Stomach smooth muscle (tissue), 2 donors: Measurements from ENCODE around the gene ZNF276.

Experiments used
- H3K27ac ChIP-seq: one replicate; pipeline ENCODE4 v1.7.0; 2013; ENCODE audit warnings: mild to moderate bottlenecking, low read length, inconsistent platforms
- H3K27me3 ChIP-seq, 2 donors: one replicate each; pipeline ENCODE4 v1.7.0; 2013; ENCODE audit warnings: low read length in 2 of 2; ENCODE audit not compliant: insufficient read depth in 2 of 2, control insufficient read depth in 1 of 2
- H3K36me3 ChIP-seq, 2 donors: one replicate each; pipeline ENCODE4 v1.7.0; 2013; ENCODE audit warnings: low read length in 2 of 2; ENCODE audit not compliant: control insufficient read depth in 2 of 2, insufficient read depth in 2 of 2
- H3K4me1 ChIP-seq: one replicate; pipeline ENCODE4 v1.7.0; 2013; ENCODE audit warnings: low read length; ENCODE audit not compliant: control insufficient read depth, insufficient read depth
- H3K4me3 ChIP-seq, 2 donors: one replicate each; pipeline ENCODE4 v1.7.0; 2013; ENCODE audit warnings: low read length in 2 of 2
- H3K9ac ChIP-seq, 2 donors: one replicate each; pipeline ENCODE4 v1.7.0; 2013; ENCODE audit warnings: low read length in 2 of 2, mild to moderate bottlenecking in 1 of 2
- H3K9me3 ChIP-seq, 2 donors: one replicate each; pipeline ENCODE4 v1.7.0; 2013; ENCODE audit warnings: low read length in 2 of 2; ENCODE audit not compliant: control insufficient read depth in 2 of 2
- donor health status: healthy.
- donor health status: Pancreatic carcinoma.

ZNF276 gene

DNA sequence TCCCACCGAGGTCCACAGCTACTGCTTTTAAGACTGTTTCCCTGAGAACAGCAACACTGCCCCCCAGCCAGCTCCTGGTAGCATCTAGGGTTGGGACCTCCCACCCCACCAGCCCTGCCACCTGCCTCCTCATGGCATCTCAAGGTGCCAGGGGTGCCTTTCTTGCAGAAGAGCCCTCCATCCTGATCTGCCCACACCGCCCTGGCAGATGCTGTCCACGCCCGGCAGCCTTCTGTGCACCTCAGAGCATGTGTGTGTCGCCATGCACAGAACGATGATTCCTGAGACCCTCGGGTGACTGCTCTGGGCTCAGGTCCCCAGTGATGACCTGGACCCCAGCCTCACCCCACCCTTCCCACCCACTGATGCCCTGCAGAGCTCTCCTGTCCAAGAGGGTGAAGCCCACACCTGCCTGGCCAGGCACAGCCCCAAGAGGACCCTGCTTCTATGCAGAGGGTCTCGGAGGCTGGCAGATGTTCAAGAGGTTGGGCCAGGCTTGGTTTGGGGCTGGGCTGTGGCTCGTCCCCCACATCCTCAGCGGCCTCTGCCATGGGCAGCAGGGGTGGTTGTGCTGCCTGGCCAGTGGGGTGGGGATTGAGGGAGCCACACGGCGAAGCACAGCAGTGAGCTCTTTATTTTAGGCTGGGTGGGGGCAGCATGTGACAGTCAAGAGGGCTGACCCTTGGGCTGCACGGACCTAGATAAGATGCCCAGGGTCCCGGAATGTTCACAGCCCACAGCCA is 14.6 kb upstream of the ZNF276 start:
- Histone ChIP-seq H3K27me3 (peaks cover 7 to 13% of the 10 kb centered on the region in 2 donors), H3K36me3 (no peaks in the 10 kb centered on the region), H3K4me1 (peaks cover 6% of the 10 kb centered on the region), H3K27ac (no peak overlapping the region), H3K4me3 (no peak overlapping the region), H3K9ac (no peak overlapping the region), H3K9me3 (no peaks in the 10 kb centered on the region)

DNA sequence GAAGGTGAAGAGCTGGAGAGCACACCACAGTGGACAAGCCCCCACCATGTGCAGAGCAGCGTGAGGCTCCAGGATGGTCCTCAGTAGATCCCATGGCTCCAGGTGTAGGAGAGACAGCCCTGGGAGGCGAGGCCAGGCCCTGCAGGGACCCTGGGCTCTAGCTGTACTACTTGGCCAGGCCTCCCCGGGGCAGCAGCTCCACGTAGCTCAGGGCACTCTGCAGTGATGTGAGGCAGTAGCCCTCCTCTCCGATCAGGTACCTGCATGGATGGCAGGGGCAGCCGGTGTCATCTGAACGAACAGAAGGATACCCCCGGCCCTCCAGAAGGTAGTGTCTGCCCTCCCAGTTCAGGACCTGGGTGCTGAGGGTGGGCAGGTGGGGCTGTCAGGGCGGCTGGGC is 13.6 kb upstream of the ZNF276 start:
- Histone ChIP-seq H3K27ac (no peak overlapping the region), H3K36me3 (no peaks in the 10 kb centered on the region), H3K27me3 (peaks cover 7 to 13% of the 10 kb centered on the region in 2 donors), H3K4me1 (peaks cover 5% of the 10 kb centered on the region), H3K9me3 (no peaks in the 10 kb centered on the region), H3K9ac (no peak overlapping the region), H3K4me3 (no peak overlapping the region)

DNA sequence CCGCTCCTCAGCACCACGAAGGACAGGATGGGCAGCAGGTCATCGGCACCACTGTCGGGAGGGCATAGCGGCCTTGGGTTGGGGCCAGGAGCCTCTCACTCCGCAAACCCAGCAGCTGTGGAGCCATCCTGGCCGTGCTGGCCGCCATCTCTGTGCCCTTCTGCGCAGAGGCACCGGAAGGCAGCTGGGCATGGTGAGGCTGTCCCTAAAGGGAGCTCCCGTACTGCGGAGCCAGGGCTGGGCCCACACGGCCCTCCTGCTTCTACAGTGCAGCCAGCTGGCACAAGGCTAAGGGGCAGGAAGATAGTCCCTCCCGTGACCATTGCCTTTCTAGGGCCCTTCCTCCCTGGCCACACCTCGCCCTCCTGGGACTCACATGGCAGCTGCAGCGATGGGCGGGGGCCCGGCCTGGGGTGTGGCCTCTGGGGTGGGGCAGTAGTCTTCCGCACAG is 12.8 kb upstream of the ZNF276 start:
- no peak overlapping the region for H3K4me3 ChIP-seq
- H3K27me3 ChIP-seq = peaks cover under 1 to 13% of the 10 kb centered on the region in 2 donors
- H3K4me1 ChIP-seq = peaks cover 5% of the 10 kb centered on the region
- H3K27ac ChIP-seq = no peak overlapping the region
- no peak overlapping the region for H3K9ac ChIP-seq
- no peaks in the 10 kb centered on the region for H3K36me3 ChIP-seq
- no peaks in the 10 kb centered on the region for H3K9me3 ChIP-seq

DNA sequence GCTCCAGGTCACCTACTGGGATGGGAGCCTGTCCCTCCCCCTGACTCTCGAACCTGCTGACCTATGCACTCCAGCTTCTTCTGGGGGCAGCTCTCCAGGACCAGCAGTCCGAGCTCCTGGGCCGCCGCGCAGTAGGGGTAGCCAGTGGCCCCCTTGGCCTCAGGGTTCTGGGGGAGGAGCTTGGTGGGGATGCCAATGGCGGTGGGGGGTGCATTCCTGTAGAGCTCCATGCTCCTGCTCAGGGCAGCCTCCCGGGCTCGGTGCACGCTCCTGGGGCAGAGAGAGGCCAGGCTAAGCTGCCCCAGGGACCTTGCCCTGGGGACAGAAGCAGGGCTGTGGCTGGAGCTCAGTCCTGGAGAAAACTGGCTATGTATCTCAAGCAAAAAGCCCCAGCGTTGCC is 12.2 kb upstream of the ZNF276 start:
- no peaks in the 10 kb centered on the region for H3K9me3 ChIP-seq
- H3K36me3 ChIP-seq = no peaks in the 10 kb centered on the region
- peaks cover 0 to 12% of the 10 kb centered on the region in 2 donors for H3K27me3 ChIP-seq
- H3K4me3 ChIP-seq = no peak overlapping the region
- H3K27ac ChIP-seq = no peak overlapping the region
- peaks cover 5% of the 10 kb centered on the region for H3K4me1 ChIP-seq
- H3K9ac ChIP-seq = no peak overlapping the region

DNA sequence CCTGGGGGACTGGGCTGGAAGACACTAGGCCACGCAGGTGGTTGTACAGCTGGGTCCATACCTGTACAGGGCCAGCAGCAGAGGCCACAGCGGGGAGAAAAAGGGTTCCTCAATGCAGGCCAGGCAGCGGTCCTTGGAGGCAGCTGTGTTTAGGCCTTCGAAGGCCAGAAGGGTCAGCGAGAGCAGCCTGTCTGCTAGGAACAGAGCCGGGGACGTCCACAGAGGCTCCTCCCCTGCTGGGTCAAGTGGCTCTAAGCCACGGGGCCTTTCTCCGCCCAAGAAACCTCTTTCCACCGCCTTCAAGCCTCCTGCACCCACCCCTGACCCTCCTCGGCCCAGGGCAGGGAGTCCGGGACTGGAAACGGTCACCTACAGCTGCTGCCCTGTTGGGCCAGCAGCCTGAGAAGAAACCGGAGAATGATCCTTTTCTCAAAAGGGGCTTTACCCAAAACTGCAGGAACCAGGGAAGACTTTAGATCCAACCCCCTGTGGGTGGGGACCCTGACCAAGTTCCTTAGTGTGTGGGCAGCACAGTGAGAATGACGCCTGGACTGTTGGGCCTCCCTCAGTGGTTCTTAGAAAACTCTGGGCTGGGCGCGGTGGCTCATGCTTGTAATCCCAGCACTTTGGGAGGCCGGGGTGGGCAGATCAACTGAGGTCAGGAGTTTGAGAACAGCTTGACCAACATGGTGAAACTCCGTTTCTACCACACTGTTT is 11.5 kb upstream of the ZNF276 start:
- H3K4me3 ChIP-seq = no peak overlapping the region
- H3K4me1 ChIP-seq = peaks cover 5% of the 10 kb centered on the region
- no peaks in the 10 kb centered on the region for H3K36me3 ChIP-seq
- H3K9me3 ChIP-seq = no peaks in the 10 kb centered on the region
- no peak overlapping the region for H3K27ac ChIP-seq
- peaks cover 0 to 9% of the 10 kb centered on the region in 2 donors for H3K27me3 ChIP-seq
- H3K9ac ChIP-seq = no peak overlapping the region

DNA sequence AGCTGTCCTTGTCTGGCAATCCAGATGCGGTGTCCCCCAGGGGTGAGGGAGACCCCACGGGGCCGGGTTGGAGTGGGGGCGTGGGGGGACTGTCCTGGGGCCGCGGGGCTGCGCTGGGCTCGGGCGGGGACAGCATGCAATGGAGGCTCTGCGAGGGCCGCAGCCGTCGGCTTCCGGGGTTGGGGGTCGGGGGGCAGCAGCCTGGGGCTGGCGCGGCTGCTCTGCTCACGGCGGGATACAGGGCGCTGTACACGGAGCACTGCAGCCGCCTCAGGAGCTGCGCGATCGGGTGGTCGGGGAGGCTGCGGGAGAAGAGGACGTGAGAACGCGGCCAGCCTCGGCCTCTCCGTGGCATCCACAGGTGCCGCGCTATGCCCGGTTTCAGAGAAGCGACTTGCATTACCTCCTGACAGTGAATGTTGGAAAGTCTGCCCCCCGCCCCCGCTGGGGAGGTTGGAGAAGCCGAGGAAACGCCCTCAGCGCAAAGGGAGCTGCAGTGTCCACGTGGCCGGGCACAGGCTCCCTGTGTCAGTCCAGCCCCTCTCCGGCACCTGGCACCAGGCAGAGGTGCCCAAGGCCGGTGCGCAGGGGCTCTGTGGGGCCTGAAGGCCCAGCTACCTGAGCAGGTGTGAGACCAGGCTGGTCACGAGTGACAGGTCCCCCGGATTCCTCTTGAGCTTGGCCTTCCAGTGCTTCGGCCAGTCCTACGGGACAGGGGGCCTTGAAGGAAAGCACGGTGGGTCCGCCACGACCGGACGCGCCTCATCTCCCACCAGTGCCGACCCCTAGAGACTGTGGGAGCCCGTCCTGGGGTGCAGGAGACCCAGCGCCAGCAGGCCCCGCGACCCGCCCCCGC is 10.4 kb upstream of the ZNF276 start:
- no peaks in the 10 kb centered on the region for H3K9me3 ChIP-seq
- H3K4me1 ChIP-seq = peaks cover 3% of the 10 kb centered on the region
- H3K27ac ChIP-seq = no peak overlapping the region
- peaks cover 0 to 7% of the 10 kb centered on the region in 2 donors for H3K27me3 ChIP-seq
- H3K36me3 ChIP-seq = no peaks in the 10 kb centered on the region
- H3K9ac ChIP-seq = no peak overlapping the region
- H3K4me3 ChIP-seq = no peak overlapping the region

DNA sequence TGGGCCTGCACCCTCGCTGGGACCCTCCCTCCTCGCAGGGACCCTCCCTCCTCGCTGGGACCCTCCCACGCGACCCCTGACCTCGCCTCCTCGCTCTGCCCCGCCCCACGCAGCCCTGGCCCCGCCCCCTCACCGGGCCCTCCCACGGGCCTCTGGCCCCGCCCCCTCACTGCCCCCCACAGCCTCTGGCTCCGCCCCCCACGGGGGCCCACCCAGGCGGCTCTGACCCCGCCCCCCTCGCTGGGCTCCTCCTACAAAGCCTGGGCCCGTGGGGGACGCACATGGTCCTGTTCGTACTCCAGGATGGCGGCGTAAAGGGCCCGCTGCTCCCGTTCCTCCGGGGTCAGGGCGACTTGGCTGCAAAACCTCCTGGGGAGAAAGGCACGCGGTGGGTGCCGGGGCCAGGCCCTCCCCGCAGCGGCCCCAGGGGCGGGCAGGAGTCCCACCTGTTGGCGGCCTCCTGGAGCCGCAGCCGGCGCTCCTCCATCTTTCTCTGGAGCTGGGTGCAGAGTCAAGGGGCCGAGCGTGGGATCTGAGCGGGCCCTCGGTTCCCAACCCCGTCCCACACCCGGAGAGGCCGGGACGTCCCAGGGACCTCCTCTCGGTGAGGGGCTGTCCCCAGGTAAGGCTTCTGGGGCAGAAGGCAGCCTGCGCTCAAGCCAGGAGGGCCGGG is 9.6 kb upstream of the ZNF276 start:
- Histone ChIP-seq H3K36me3 (no peaks in the 10 kb centered on the region), H3K9ac (no peak overlapping the region), H3K4me1 (peaks cover 3% of the 10 kb centered on the region), H3K27ac (no peak overlapping the region), H3K4me3 (peak overlapping the region in 1 of 2 donors; percentile 15), H3K9me3 (no peaks in the 10 kb centered on the region), H3K27me3 (peaks cover 0 to 7% of the 10 kb centered on the region in 2 donors)

DNA sequence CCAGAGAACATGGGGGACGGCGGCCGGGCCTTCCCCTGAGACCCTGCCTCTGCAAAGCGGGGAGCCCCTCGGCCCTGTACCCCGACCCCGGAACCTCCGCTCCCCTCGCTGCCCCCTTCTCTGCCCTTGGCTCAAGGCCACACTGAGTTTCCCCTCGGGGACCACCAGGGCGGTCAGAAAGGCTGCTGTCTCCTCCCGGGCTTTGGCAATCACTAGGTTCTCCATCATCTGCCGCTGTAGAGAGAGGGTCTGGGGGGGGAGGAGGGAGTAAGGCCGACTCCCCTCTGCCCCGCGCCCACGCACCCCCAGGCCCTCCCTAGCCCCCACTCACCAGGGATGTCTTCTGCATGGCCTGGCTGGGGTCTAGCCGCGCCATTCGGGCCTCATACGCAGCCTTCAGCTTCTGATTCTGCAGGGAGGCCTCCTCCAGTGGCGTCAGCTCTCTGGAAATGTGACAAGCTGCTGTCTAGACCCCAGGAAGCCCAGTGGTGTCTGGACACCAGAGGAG is 9.0 kb upstream of the ZNF276 start:
- Histone ChIP-seq H3K9ac (no peak overlapping the region), H3K27me3 (peaks cover 0 to 7% of the 10 kb centered on the region in 2 donors), H3K27ac (no peak overlapping the region), H3K9me3 (no peaks in the 10 kb centered on the region), H3K36me3 (no peaks in the 10 kb centered on the region), H3K4me3 (no peak overlapping the region), H3K4me1 (peaks cover 3% of the 10 kb centered on the region)

DNA sequence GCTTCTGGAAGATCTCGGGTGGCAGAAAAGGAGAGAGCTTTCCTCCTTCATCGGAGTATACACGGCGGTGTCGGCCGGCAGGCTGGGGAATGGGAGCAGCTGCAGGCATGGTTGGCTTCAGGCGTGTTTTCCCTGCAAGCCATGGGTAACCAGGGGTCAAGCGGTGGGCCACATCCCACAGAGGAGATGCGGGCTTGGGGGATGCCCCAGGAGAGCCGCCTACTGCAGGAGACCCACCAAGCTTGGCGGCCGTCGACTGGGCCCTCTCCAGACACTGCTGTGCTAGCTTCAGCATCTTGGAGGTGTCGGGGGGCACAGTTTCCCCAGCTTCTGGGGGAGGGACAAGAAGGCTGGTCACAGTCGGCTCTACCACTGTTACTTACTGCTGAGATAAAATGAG is 4.8 kb upstream of the ZNF276 start:
- peaks cover 11% of the 10 kb centered on the region for H3K4me1 ChIP-seq
- H3K4me3 ChIP-seq = no peak overlapping the region
- H3K27ac ChIP-seq = no peak overlapping the region
- H3K27me3 ChIP-seq = peaks cover 0 to 7% of the 10 kb centered on the region in 2 donors
- no peak overlapping the region for H3K9ac ChIP-seq
- H3K36me3 ChIP-seq = no peaks in the 10 kb centered on the region
- H3K9me3 ChIP-seq = no peaks in the 10 kb centered on the region
